Suprapubic skin (tissue), 3 donors: ENCODE results near the gene PXYLP1.
A peak's percentile ranks its signal among the peaks of the same experiment; 100 is the strongest.

Experiments
- EP300 ChIP-seq: sonication (generic); formaldehyde crosslinking; IDR thresholded peaks from one replicate; pipeline ENCODE4 v1.6.1; 2017; ENCODE audit warnings: antibody characterized with exemption
- POLR2A ChIP-seq, 2 donors: fragments of 450-650 bp; IDR thresholded peaks; one replicate each; pipeline ENCODE4 v1.6.1; 2017; ENCODE audit warnings: antibody characterized with exemption in 2 of 2, mild to moderate bottlenecking in 2 of 2, moderate library complexity in 2 of 2
- TF ChIP-seq, protein P1 (sequence below), 2 donors: fragments of 200-600 bp in 1 of 2; fragments of 450-650 bp in 1 of 2; sonication (generic) in 1 of 2; IDR thresholded peaks; one replicate each; pipeline ENCODE4 v1.5.1; 2016 to 2019; ENCODE audit warnings: antibody characterized with exemption in 2 of 2, mild to moderate bottlenecking in 1 of 2, moderate library complexity in 1 of 2

DNA sequence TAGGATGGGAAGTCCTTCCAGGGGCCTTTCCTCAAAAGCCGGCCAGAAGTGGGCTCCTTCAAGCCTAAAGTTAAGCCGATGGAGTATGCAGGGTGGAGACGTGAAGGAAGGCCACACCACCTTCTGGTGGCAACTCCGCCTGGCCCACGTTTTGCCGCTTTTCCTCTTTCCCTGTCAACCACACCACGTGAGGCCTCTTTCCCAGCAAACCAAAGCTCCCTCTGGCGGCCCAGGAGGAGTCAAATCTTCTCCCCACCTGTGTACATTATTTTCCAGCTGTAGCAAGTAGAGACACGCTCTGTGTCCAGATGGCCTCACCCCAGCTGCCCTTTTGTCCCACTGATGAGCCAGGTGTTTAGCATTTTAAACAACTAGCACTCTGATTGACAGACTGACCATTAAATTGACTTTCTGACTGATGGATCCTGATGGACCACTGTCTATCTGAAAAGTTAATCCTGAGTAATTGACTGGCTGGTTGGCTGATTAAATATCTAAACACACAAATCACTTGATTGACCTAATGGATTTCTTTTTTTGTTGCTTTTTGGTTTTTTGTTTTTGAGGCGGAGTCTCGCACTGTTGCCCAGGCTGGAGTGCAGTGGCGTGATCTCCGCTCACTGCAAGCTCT, 77.1 kb downstream of the PXYLP1 start:
- TF ChIP-seq, protein P1, sequence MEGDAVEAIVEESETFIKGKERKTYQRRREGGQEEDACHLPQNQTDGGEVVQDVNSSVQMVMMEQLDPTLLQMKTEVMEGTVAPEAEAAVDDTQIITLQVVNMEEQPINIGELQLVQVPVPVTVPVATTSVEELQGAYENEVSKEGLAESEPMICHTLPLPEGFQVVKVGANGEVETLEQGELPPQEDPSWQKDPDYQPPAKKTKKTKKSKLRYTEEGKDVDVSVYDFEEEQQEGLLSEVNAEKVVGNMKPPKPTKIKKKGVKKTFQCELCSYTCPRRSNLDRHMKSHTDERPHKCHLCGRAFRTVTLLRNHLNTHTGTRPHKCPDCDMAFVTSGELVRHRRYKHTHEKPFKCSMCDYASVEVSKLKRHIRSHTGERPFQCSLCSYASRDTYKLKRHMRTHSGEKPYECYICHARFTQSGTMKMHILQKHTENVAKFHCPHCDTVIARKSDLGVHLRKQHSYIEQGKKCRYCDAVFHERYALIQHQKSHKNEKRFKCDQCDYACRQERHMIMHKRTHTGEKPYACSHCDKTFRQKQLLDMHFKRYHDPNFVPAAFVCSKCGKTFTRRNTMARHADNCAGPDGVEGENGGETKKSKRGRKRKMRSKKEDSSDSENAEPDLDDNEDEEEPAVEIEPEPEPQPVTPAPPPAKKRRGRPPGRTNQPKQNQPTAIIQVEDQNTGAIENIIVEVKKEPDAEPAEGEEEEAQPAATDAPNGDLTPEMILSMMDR (IDR thresholded peaks at IDR 0.05) = peak in 1 of 2 donors; percentile 36
- TF ChIP-seq POLR2A (IDR thresholded peaks at IDR 0.05) (no peak), EP300 (no peak)
